Thyroid gland (tissue), 4 donors: Measurements from ENCODE around the gene EML4. TPM values are rescaled to one million over a fixed set of nuclear protein-coding genes. Genes with fewer than 3 reads are reported as not detected.
"Not testable (repeated sequence)": the region's sequence is repeated elsewhere in the genome, so short reads cannot be mapped to it uniquely, and the experiment has no call there.

ENCODE experiments used
- DNase-seq, 2 donors: peaks; one replicate each; pipeline ENCODE4 v3.0.0-alpha.2; 2019
- H3K27ac ChIP-seq, 3 donors: fragments of 200-600 bp; sonication (generic); 1 replicate in 2 of 3; 2 replicates in 1 of 3; pipeline ENCODE4 v1.5.1; 2016 to 2019; ENCODE audit warnings: mild to moderate bottlenecking in 1 of 3, moderate library complexity in 1 of 3
- H3K27me3 ChIP-seq: fragments of 200-600 bp; sonication (generic); one replicate; pipeline ENCODE4 v1.5.1; 2019
- H3K36me3 ChIP-seq, 2 donors: fragments of 200-600 bp; sonication (generic); one replicate each; pipeline ENCODE4 v1.5.1; 2016 to 2019
- H3K4me1 ChIP-seq, 2 donors: fragments of 200-600 bp; sonication (generic); one replicate each; pipeline ENCODE4 v1.5.1; 2017 to 2019
- H3K4me3 ChIP-seq, 3 donors: fragments of 200-600 bp; sonication (generic); replicated peaks in 1 of 3; 1 replicate in 2 of 3; 2 replicates in 1 of 3; pipeline ENCODE4 v1.5.1; 2016; ENCODE audit warnings: mild to moderate bottlenecking in 1 of 3
- H3K9me3 ChIP-seq: fragments of 200-600 bp; sonication (generic); one replicate; pipeline ENCODE4 v1.5.1; 2017
- CTCF ChIP-seq, 6 experiments: fragments of 200-600 bp in 3 of 6; fragments of 450-650 bp in 3 of 6; sonication (generic) in 3 of 6; IDR thresholded peaks; one replicate each; pipeline ENCODE4 v1.5.1; 2016 to 2019; ENCODE audit warnings: antibody characterized with exemption in 6 of 6, mild to moderate bottlenecking in 2 of 6, inconsistent platforms in 1 of 6, moderate library complexity in 1 of 6
- POLR2A ChIP-seq, 2 donors: fragments of 450-650 bp; IDR thresholded peaks; one replicate each; pipeline ENCODE4 v1.6.1; 2017; ENCODE audit warnings: antibody characterized with exemption in 2 of 2, mild to moderate bottlenecking in 2 of 2, moderate library complexity in 1 of 2
- WGBS, 2 donors: methylation state at CpG; one replicate each; pipeline ENCODE4 v1.1.5; 2017; 5-methylcytosine and 5-hydroxymethylcytosine counted together
- intact Hi-C: fragments of 100-400 bp; cut with DNase I; formaldehyde crosslinking; loops from one replicate; pipeline ENCODE4 v1.15.1; 2023
- total RNA-seq, 4 donors: library from RNA; depleted of rRNA; stranded (reverse); fragments of >200 nt; gene quantifications; one replicate each; pipeline ENCODE4 v1.2.3, GENCODE V29; 2016

The EML4 gene
- total RNA-seq, 4 donors from 2014 or later = 52.5 to 67.2 (median 64.7) TPM

GRCh38 chr2:42340938-42341636 lies 171.9 kb downstream of the EML4 start:
- no peak for DNase-seq
- intact Hi-C loops = no loop called here
- WGBS, 2 donors = 86 to 88% methylated on average over 10 of the region's 10 CpGs

GRCh38 chr2:42342061-42342794 lies 173.1 kb downstream of the EML4 start:
- H3K27ac ChIP-seq = peak overlapping the region in 2 of 3 donors; percentile 21 to 42
- no peaks in the 10 kb centered on the region for H3K9me3 ChIP-seq
- intact Hi-C loops = no loop called here
- peaks cover 17 to 18% of the 10 kb centered on the region in 2 donors for H3K4me1 ChIP-seq
- no peak overlapping the region for H3K4me3 ChIP-seq
- H3K36me3 ChIP-seq = no peaks in the 10 kb centered on the region
- DNase-seq = peak; percentile 19 to 30
- no peak for TF ChIP-seq CTCF (IDR thresholded peaks at IDR 0.05)
- no peak for TF ChIP-seq POLR2A (IDR thresholded peaks at IDR 0.05)
- H3K27me3 ChIP-seq = no peaks in the 10 kb centered on the region
- 64 to 70% methylated on average over 5 to 8 of the region's 8 CpGs for WGBS, 2 donors

More at GRCh38 chr2:42340938-42341636, 171.9 kb downstream of the EML4 start:
- peaks cover 17 to 18% of the 10 kb centered on the region in 2 donors for H3K4me1 ChIP-seq
- H3K27me3 ChIP-seq = no peaks in the 10 kb centered on the region
- no peak overlapping the region for H3K4me3 ChIP-seq
- H3K36me3 ChIP-seq = no peaks in the 10 kb centered on the region
- no peak for TF ChIP-seq POLR2A (IDR thresholded peaks at IDR 0.05)
- TF ChIP-seq CTCF (IDR thresholded peaks at IDR 0.05) = no peak
- H3K9me3 ChIP-seq = no peaks in the 10 kb centered on the region
- peak overlapping the region in 1 of 3 donors; percentile 28 for H3K27ac ChIP-seq

- H3K36me3 ChIP-seq = no peaks in the 10 kb centered on the region
- intact Hi-C loops = no loop called here
- H3K27me3 ChIP-seq = no peaks in the 10 kb centered on the region
- peak overlapping the region in 1 of 3 donors; percentile 21 for H3K27ac ChIP-seq
- 80 to 85% methylated on average over 10 to 11 of the region's 11 CpGs for WGBS, 2 donors
- no peak for TF ChIP-seq POLR2A (IDR thresholded peaks at IDR 0.05)
- no peak for TF ChIP-seq CTCF (IDR thresholded peaks at IDR 0.05)
- H3K4me3 ChIP-seq = no peak overlapping the region
- H3K9me3 ChIP-seq = no peaks in the 10 kb centered on the region
- H3K4me1 ChIP-seq = peaks cover 17 to 18% of the 10 kb centered on the region in 2 donors
- DNase-seq = no peak
These were observed 173.7 kb downstream of the EML4 start for GRCh38 chr2:42342795-42343241.

GRCh38 chr2:42345986-42346385 lies 176.8 kb downstream of the EML4 start:
- no peaks in the 10 kb centered on the region for H3K9me3 ChIP-seq
- peaks cover 17 to 18% of the 10 kb centered on the region in 2 donors for H3K4me1 ChIP-seq
- intact Hi-C loops = no loop called here
- H3K27me3 ChIP-seq = no peaks in the 10 kb centered on the region
- DNase-seq = no peak
- TF ChIP-seq POLR2A (IDR thresholded peaks at IDR 0.05) = no peak
- no peak for TF ChIP-seq CTCF (IDR thresholded peaks at IDR 0.05)
- WGBS, 2 donors = 90 to 96% methylated on average over 4 of the region's 4 CpGs
- no peak overlapping the region for H3K27ac ChIP-seq
- H3K36me3 ChIP-seq = no peaks in the 10 kb centered on the region
- H3K4me3 ChIP-seq = no peak overlapping the region

GRCh38 chr2:42346856-42347255 lies 177.7 kb downstream of the EML4 start:
- DNase-seq, H3K9me3 ChIP-seq, H3K27ac ChIP-seq, H3K36me3 ChIP-seq, intact Hi-C loops, H3K4me3 ChIP-seq, H3K27me3 ChIP-seq: not testable (repeated sequence)
- 98% methylated on average over 6 of the region's 6 CpGs for WGBS, 2 donors
- peaks cover 9 to 11% of the 10 kb centered on the region in 2 donors for H3K4me1 ChIP-seq

DNA sequence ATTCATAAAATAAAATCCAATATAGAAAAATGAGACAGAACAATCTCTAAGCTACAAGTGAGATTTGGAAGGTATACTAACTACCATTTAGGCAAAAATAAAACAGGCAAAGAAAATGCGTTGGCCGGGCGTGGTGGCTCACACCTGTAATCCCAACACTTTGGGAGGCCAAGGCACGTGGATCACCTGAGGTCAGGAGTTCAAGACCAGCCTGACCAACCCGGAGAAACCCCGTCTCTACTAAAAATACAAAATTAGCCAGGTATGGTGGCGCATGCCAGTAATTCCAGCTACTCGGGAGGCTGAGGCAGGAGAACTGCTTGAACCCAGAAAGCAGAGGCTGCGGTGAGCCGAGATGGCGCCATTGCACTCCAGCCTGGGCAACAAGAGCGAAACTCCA lies 178.4 kb downstream of the EML4 start:
- DNase-seq, H3K36me3 ChIP-seq, H3K9me3 ChIP-seq, H3K27me3 ChIP-seq, intact Hi-C loops, H3K4me3 ChIP-seq, H3K4me1 ChIP-seq, H3K27ac ChIP-seq: not testable (repeated sequence)
- 98 to 99% methylated on average over 12 of the region's 12 CpGs for WGBS, 2 donors
